Glutamatergic neuron (in vitro differentiated cells): ENCODE data around the gene FNDC3B. TPM values are rescaled to one million over a fixed set of nuclear protein-coding genes. Genes with fewer than 3 reads are reported as not detected.

Experiments used
- DNase-seq: peaks from one replicate; pipeline ENCODE4 v3.0.0; 2022
- H3K27ac Mint-ChIP-seq: one replicate; pipeline ENCODE4 v1.8.0; 2020; ENCODE audit warnings: mild to moderate bottlenecking, mixed read lengths, inconsistent platforms; ENCODE audit not compliant: unreplicated experiment
- H3K27me3 Mint-ChIP-seq: one replicate; pipeline ENCODE4 v1.8.0; 2020; ENCODE audit warnings: mild to moderate bottlenecking, moderate library complexity, mixed read lengths, inconsistent platforms; ENCODE audit not compliant: unreplicated experiment
- H3K36me3 Mint-ChIP-seq: one replicate; pipeline ENCODE4 v1.8.0; 2020; ENCODE audit warnings: mild to moderate bottlenecking, mixed read lengths, inconsistent platforms; ENCODE audit not compliant: unreplicated experiment
- H3K4me1 Mint-ChIP-seq: one replicate; pipeline ENCODE4 v1.8.0; 2020; ENCODE audit warnings: mild to moderate bottlenecking, low read depth, mixed read lengths, inconsistent platforms; ENCODE audit not compliant: unreplicated experiment
- H3K4me3 Mint-ChIP-seq: one replicate; pipeline ENCODE4 v1.8.0; 2020; ENCODE audit warnings: mild to moderate bottlenecking, mixed read lengths, inconsistent platforms; ENCODE audit not compliant: unreplicated experiment
- H3K9me3 Mint-ChIP-seq: one replicate; pipeline ENCODE4 v1.8.0; 2020; ENCODE audit warnings: mild to moderate bottlenecking, moderate library complexity, mixed read lengths, inconsistent platforms; ENCODE audit not compliant: unreplicated experiment
- total RNA-seq: library from RNA; stranded (reverse); fragmentation: NEBNext Ultra II Directional; extraction: Animal tissue kit (Norgen Biotek cat#: 25700); gene quantifications from one replicate; pipeline ENCODE4 v1.2.1, GENCODE V29; 2021; ENCODE audit not compliant: unreplicated experiment
- TF ChIP-seq, protein P1 (sequence below): fragments of 200-600 bp; sonication (generic); IDR thresholded peaks from one replicate; pipeline ENCODE4 v1.5.0; 2021; ENCODE audit not compliant: partially characterized antibody, unreplicated experiment

The FNDC3B gene
- total RNA-seq, 1 donor from 2014 or later, result 11.7 TPM

DNA sequence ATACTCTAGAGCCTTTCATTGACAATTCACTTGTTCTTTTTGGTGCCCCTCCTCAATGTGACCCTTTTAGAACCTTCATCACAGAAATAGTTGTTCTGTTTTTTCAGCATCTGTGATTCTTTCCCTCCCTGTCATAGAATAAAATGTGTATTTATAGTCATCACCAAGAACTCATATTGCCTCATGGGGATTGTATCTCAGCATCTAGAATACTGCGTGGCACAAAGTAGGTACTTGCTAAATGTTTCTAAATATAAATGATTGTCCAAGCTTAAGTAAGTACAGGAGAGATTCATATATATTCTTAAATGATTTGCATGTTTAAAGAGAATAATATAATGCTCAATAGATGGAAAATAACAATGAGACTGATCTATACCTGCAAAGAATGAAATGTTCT is 190.1 kb downstream of the FNDC3B start:
- TF ChIP-seq, protein P1, sequence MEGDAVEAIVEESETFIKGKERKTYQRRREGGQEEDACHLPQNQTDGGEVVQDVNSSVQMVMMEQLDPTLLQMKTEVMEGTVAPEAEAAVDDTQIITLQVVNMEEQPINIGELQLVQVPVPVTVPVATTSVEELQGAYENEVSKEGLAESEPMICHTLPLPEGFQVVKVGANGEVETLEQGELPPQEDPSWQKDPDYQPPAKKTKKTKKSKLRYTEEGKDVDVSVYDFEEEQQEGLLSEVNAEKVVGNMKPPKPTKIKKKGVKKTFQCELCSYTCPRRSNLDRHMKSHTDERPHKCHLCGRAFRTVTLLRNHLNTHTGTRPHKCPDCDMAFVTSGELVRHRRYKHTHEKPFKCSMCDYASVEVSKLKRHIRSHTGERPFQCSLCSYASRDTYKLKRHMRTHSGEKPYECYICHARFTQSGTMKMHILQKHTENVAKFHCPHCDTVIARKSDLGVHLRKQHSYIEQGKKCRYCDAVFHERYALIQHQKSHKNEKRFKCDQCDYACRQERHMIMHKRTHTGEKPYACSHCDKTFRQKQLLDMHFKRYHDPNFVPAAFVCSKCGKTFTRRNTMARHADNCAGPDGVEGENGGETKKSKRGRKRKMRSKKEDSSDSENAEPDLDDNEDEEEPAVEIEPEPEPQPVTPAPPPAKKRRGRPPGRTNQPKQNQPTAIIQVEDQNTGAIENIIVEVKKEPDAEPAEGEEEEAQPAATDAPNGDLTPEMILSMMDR, result no peak
- DNase-seq, result no peak
- H3K36me3 Mint-ChIP-seq, result no peaks in the 10 kb centered on the region
- H3K27ac Mint-ChIP-seq, result no peak overlapping the region
- H3K9me3 Mint-ChIP-seq, result no peaks in the 10 kb centered on the region
- H3K27me3 Mint-ChIP-seq, result no peaks in the 10 kb centered on the region
- no peak overlapping the region for H3K4me3 Mint-ChIP-seq
- peaks cover 2% of the 10 kb centered on the region for H3K4me1 Mint-ChIP-seq

DNA sequence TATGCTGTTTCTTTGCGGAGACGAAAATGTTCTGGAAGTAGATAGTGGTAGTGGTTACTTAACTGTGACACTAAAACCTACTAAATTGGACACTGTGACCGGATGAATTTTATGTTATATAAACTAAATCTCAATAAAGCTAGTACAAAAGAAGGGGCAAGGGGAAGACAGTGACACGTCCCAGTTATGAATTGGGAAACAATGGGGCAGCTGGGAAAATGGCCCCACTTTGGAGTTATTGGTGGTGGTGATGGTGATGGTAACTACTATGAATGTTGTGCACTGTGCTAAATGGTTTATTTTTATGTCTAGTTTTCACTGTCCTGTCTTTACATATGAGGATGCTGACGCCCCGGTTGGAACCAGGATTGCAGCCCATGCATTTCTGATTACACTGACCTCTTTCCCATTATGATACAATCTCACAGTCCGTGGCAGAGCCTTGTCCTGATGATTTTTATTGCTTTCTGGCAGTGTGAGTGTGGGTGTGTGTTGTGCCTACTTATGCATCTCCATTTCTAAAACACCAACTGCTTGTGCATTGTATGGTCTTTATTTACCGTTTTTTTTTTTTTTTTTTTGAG is 192.0 kb downstream of the FNDC3B start:
- TF ChIP-seq, protein P1, result no peak
- H3K9me3 Mint-ChIP-seq, result no peaks in the 10 kb centered on the region
- H3K4me3 Mint-ChIP-seq, result no peak overlapping the region
- H3K36me3 Mint-ChIP-seq, result no peaks in the 10 kb centered on the region
- no peak overlapping the region for H3K27ac Mint-ChIP-seq
- no peak for DNase-seq
- H3K4me1 Mint-ChIP-seq, result no peaks in the 10 kb centered on the region
- no peaks in the 10 kb centered on the region for H3K27me3 Mint-ChIP-seq

DNA sequence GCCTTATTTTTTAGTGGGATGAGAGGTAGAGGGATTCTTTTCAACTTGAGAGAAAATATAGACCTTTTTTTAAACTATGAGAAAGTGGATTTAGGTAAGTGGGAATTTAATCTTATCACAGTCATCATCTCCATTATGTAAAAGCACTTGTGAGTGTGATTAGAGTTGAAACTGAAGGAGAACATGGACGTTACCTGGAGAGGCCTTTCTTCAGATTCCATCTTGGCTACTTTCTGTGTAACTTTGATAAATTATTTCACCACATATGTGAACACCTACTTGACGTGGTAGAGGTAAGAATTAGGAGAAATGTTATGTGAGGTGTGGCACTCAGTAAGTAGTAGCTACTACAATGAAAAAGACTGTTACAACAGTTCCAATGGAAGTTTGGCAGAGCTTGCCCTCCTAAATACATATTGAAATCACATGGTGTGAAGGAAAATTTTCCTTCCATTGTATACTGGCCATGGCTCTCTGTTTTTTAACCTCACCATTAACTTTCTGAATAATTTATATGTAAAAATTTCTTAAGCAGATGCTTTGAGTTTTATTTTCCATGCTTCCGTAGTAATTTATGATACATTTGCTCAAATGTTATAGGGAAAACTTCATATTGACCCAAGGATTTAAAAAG is 193.3 kb downstream of the FNDC3B start:
- H3K27me3 Mint-ChIP-seq, result no peaks in the 10 kb centered on the region
- no peak for DNase-seq
- H3K4me3 Mint-ChIP-seq, result no peak overlapping the region
- H3K36me3 Mint-ChIP-seq, result no peaks in the 10 kb centered on the region
- no peak overlapping the region for H3K27ac Mint-ChIP-seq
- TF ChIP-seq, protein P1, result no peak
- no peaks in the 10 kb centered on the region for H3K4me1 Mint-ChIP-seq
- H3K9me3 Mint-ChIP-seq, result no peaks in the 10 kb centered on the region

DNA sequence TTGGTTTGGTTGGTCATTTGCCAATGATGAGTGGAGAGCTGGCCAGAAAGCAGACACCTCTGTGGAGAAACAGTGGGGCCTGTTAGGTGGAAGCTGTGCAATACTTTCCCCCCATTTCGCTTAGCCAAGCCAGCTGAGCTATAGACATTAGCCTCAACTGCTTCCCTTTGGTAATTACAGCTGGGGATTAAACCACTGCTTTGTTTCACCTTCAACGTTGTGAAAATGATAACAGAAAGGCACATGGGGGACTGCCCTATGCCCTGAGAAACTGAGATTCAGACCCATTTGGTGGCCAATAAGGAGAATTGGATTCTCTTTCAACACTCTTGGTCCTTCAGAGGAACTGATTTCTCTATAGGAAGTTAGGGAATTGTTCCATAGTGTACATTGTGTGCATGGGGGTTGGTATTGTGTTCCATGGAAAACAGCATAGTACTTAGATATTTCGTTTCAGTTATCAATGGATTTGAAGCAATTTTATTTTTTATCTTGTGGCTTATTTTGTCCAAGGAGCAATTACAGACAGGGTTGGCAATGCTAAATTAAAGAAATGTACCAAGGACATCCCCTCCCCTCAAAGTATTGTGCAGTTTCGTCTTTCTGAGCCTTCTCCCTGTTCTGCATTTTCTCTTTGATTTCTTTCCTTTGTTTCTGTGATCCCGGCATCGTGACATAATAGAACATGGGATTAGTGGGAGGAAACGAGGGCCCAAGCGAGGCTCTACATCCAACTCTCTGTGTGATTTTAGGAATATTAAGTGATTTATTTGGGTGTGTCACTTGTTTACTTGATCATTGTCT is 194.3 kb downstream of the FNDC3B start:
- H3K4me3 Mint-ChIP-seq, result no peak overlapping the region

More for the DNA sequence above, 194.3 kb downstream of the FNDC3B start:
- no peak for DNase-seq
- Mint-ChIP-seq H3K4me1 (no peaks in the 10 kb centered on the region), H3K27me3 (no peaks in the 10 kb centered on the region), H3K36me3 (no peaks in the 10 kb centered on the region), H3K9me3 (no peaks in the 10 kb centered on the region), H3K27ac (no peak overlapping the region)
- TF ChIP-seq, protein P1, result no peak
